Neural cell (in vitro differentiated cells): Measurements from ENCODE around the gene BLOC1S4. TPM values are rescaled to one million over a fixed set of nuclear protein-coding genes. Genes with fewer than 3 reads are reported as not detected.

ENCODE experiments used
- H2AFZ ChIP-seq: fragments of 200-600, 300-800 bp; sonication (generic), shearing (Covaris generic); 2 replicates; pipeline ENCODE4 v1.6.0; 2014; ENCODE audit warnings: low read depth, mild to moderate bottlenecking, antibody characterized with exemption, low read length, moderate library complexity
- H3F3A ChIP-seq: fragments of 200-600 bp; shearing (Covaris generic); 2 replicates; pipeline ENCODE4 v1.6.1; 2016; ENCODE audit warnings: mild to moderate bottlenecking, moderate library complexity, mixed read lengths, antibody characterized with exemption, low read length; ENCODE audit not compliant: insufficient read depth, poor library complexity, severe bottlenecking
- H3K27ac ChIP-seq: fragments of 200-600, 300-800 bp; sonication (generic), shearing (Covaris generic); 2 replicates; pipeline ENCODE4 v1.5.1; 2014; ENCODE audit warnings: mild to moderate bottlenecking, low read length, moderate library complexity
- H3K27me3 ChIP-seq: fragments of 300-800, 200-600 bp; sonication (generic), shearing (Covaris generic); 2 replicates; pipeline ENCODE4 v1.6.0; 2014; ENCODE audit warnings: mild to moderate bottlenecking, low read depth, low read length, moderate library complexity; ENCODE audit not compliant: insufficient read depth
- H3K36me3 ChIP-seq: fragments of 300-800, 200-600 bp; sonication (generic), shearing (Covaris generic); 2 replicates; pipeline ENCODE4 v1.5.1; 2014; ENCODE audit warnings: mild to moderate bottlenecking, antibody characterized with exemption, low read length, moderate library complexity; ENCODE audit not compliant: insufficient read depth
- H3K4me2 ChIP-seq: fragments of 300-800, 200-600 bp; sonication (generic), shearing (Covaris generic); 2 replicates; pipeline ENCODE4 v1.6.0; 2014; ENCODE audit warnings: mild to moderate bottlenecking, low read length
- H3K4me3 ChIP-seq: fragments of 300-800, 200-600 bp; sonication (generic), shearing (Covaris generic); 2 replicates; pipeline ENCODE4 v1.5.1; 2014; ENCODE audit warnings: mild to moderate bottlenecking, low read length, moderate library complexity
- H3K79me2 ChIP-seq: fragments of 200-600 bp; shearing (Covaris generic); replicated peaks from 2 replicates; pipeline ENCODE4 v1.6.0; 2014; ENCODE audit warnings: mild to moderate bottlenecking, low read length, moderate library complexity; ENCODE audit not compliant: insufficient read depth
- H3K9ac ChIP-seq: fragments of 300-800, 200-600 bp; sonication (generic), shearing (Covaris generic); 2 replicates; pipeline ENCODE4 v1.6.1; 2016; ENCODE audit warnings: mild to moderate bottlenecking, low read length, mixed read lengths
- H3K9me2 ChIP-seq: fragments of 200-600 bp; shearing (Covaris generic); 2 replicates; pipeline ENCODE4 v1.6.1; 2016; ENCODE audit warnings: mild to moderate bottlenecking, low read length, mixed read lengths; ENCODE audit not compliant: insufficient read depth
- H3K9me3 ChIP-seq: fragments of 200-600, 300-800 bp; sonication (generic), shearing (Covaris generic); 2 replicates; pipeline ENCODE4 v1.6.1; 2016; ENCODE audit warnings: mild to moderate bottlenecking, mixed run types, low read length, moderate library complexity, mixed read lengths
- H4K20me1 ChIP-seq: fragments of 200-600 bp; shearing (Covaris generic); 2 replicates; pipeline ENCODE4 v1.6.1; 2016; ENCODE audit warnings: mild to moderate bottlenecking, mixed run types; ENCODE audit not compliant: insufficient read depth
- CTCF ChIP-seq: fragments of 450-650 bp; IDR thresholded peaks from 2 replicates; pipeline ENCODE4 v1.5.1; 2014; ENCODE audit warnings: antibody characterized with exemption, mild to moderate bottlenecking, moderate library complexity; ENCODE audit not compliant: poor library complexity, severe bottlenecking
- EP300 ChIP-seq: fragments of 450-650 bp; conservative IDR thresholded peaks from 2 replicates; pipeline ENCODE4 v1.6.1; 2014; ENCODE audit warnings: antibody characterized with exemption, mild to moderate bottlenecking, moderate library complexity; ENCODE audit not compliant: poor library complexity, severe bottlenecking
- EZH2 ChIP-seq: fragments of 200-600, 300-800 bp; shearing (Covaris generic), sonication (generic); IDR thresholded peaks from 2 replicates; pipeline ENCODE4 v1.6.1; 2014; ENCODE audit warnings: antibody characterized with exemption, low read length, borderline replicate concordance, mild to moderate bottlenecking; ENCODE audit not compliant: insufficient read depth, poor library complexity, severe bottlenecking
- MXI1 ChIP-seq: fragments of 450-650 bp; conservative IDR thresholded peaks from 2 replicates; pipeline ENCODE4 v1.6.1; 2014; ENCODE audit warnings: antibody characterized with exemption, mild to moderate bottlenecking; ENCODE audit not compliant: poor library complexity, severe bottlenecking
- POLR2AphosphoS5 ChIP-seq: IDR thresholded peaks from 2 replicates; pipeline ENCODE4 v1.6.1; 2012
- RAD21 ChIP-seq: fragments of 450-650 bp; conservative IDR thresholded peaks from 2 replicates; pipeline ENCODE4 v1.6.1; 2014; ENCODE audit warnings: antibody characterized with exemption, mild to moderate bottlenecking, moderate library complexity
- REST ChIP-seq: IDR thresholded peaks from 2 replicates; pipeline ENCODE4 v1.6.1; 2012; ENCODE audit warnings: borderline replicate concordance
- SMC3 ChIP-seq: fragments of 450-650 bp; conservative IDR thresholded peaks from 2 replicates; pipeline ENCODE4 v1.6.1; 2014; ENCODE audit warnings: antibody characterized with exemption, mild to moderate bottlenecking, moderate library complexity; ENCODE audit not compliant: poor library complexity
- TAF1 ChIP-seq: IDR thresholded peaks from 2 replicates; pipeline ENCODE4 v1.6.1; 2012; ENCODE audit warnings: low read depth
- polyA plus RNA-seq: library from polyadenylated mRNA; depleted of rRNA; stranded (reverse); fragments of >200 nt; gene quantifications from 2 replicates; pipeline ENCODE4 v1.2.3, GENCODE V29; 2014

The BLOC1S4 gene
- polyA plus RNA-seq, 1 donor from 2014 or later: 21.2 TPM

DNA sequence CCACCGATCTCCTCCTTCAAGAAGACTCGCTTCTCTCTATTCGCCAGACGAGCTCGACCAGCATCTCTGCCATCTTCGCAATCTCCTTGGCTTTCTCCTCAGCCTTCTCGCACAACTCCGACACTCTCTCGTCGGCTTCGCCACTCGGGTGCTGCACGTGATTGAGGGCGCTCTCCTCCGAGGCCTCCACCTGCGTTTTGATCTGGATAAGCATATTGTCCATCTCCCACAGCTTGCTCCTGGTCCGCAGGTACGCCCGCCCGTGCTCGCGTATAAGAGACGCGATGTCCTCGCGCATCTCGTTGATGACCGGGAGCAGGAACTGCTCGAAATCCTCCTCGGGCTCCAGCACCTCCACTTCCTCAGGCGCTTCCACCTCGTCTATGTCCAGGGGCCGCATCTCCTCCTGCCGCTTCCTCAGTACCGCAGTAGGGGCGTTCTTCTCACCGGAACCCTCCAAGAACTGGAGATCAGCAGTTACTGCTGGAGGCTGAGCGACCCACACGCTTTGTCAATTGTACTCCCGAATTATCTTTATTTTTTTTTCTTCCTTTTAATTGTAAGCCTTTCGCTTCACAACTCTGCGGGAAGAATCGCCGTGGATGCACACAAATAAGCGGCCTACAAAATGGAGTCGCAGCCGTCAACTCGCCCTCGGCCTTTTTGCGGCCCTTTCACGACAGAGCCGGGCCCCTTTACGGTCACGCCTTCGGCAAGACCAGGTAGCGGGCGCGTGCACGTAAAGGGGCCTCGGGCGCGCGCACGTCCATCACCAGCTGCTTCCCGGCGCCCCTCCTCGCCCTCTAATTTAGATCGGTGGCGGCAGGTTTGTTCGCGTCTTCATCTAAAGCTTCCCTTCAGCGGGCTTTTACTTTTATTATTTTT is 6.5 kb upstream of the BLOC1S4 start, which contains the start of gene MRFAP1L1:
TSS of gene MRFAP1L1 (minus strand) at position 636 of the 885 bp plus-strand sequence. CDS start at position 400, 236 bp downstream.
- Histone ChIP-seq H3K36me3 (peaks cover 3% of the 10 kb centered on the region), H3K4me2 (peak within 1 kb of the TSS; percentile 89), H3K9me2 (no peaks in the 10 kb centered on the region), H3K9me3 (no peaks in the 10 kb centered on the region), H3K27me3 (no peaks in the 10 kb centered on the region), H2AFZ (peak within 1 kb of the TSS; percentile 95), H3F3A (peaks cover 10% of the 10 kb centered on the region), H3K9ac (peak within 1 kb of the TSS; percentile 98), H3K27ac (peak within 1 kb of the TSS; percentile 98), H3K79me2 (peaks cover 45% of the 10 kb centered on the region), H3K4me3 (peak within 1 kb of the TSS; percentile 93), H4K20me1 (no peaks in the 10 kb centered on the region)
- TF ChIP-seq REST (peak; percentile 90), TAF1 (peak; percentile 90), RAD21 (no peak), SMC3 (no peak), POLR2AphosphoS5 (peak; percentile 93), MXI1 (peak; percentile 80), EP300 (peak; percentile 48), EZH2 (no peak), CTCF (peak; percentile 48)

DNA sequence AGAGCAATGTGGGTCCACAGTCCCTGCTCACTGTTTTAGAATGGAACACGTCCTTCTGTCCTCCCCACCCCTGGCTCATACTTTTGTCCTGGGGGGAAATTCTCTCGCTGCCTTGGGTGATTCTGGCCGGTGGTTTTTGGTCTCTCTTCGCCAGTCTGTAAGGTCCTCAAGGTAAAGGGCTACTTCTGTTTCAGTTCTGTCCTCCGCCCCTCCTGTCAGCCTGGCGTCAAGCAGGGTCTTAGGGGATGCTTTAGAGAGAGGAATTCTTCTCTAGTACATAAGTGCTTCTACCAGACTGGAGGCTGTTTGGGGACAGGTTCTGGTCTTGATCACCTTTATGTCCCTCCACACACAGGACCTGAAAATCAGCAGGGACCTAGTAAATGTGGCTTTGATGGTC is 5.7 kb upstream of the BLOC1S4 start:
- Histone ChIP-seq H3K79me2 (peaks cover 37% of the 10 kb centered on the region), H3K9ac (peak overlapping the region; percentile 51), H3K4me3 (peak overlapping the region; percentile 93), H4K20me1 (no peaks in the 10 kb centered on the region), H3K27ac (peak overlapping the region; percentile 75), H3K36me3 (peaks cover 1% of the 10 kb centered on the region), H3K27me3 (no peaks in the 10 kb centered on the region), H3K4me2 (peak overlapping the region; percentile 35), H3F3A (peaks cover 10% of the 10 kb centered on the region), H3K9me2 (no peaks in the 10 kb centered on the region), H3K9me3 (no peaks in the 10 kb centered on the region), H2AFZ (peak overlapping the region; percentile 95)
- no peak for TF ChIP-seq RAD21
- no peak for TF ChIP-seq POLR2AphosphoS5
- no peak for TF ChIP-seq EP300
- TF ChIP-seq SMC3: no peak
- no peak for TF ChIP-seq EZH2
- no peak for TF ChIP-seq CTCF
- TF ChIP-seq MXI1: no peak
- no peak for TF ChIP-seq REST
